Measurements from ENCODE around the gene ABLIM2. TPM values are rescaled to one million over a fixed set of nuclear protein-coding genes. Genes with fewer than 3 reads are reported as not detected.
A peak's percentile ranks its signal among the peaks of the same experiment; 100 is the strongest.

Gene ABLIM2
- total and polyA plus RNA-seq, 2 of the 8 experiments (the other 6 are each of a cell fraction or from before 2014, with no cell fraction given): 2.8 to 3.0 TPM

DNA sequence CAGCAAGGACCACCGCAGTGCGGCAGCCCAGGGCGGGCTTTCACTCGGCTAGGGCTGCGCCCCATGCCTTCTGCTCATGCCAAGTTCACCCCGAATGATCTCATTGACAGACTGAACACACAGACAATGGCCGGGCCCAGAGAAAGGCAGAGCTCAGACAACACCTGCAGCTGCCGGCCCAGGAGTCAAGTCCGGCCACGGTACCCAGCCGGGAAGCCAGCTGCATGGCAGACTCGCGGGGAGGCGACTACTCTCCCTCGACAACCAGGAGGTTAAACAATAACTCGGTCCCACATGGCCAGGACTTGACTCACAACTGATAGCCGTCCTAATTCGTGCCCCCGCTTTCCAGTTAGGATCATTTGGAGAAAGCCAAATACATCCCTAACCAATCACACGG, 50.4 kb downstream of the ABLIM2 start:
- no peak for DNase-seq (ENCODE audit: low read depth in 1 of 2, low spot score in 2 of 2)
- H3K4me3 ChIP-seq (ENCODE audit: extremely low read depth in 1 of 4, insufficient read depth in 2 of 4, low read depth in 3 of 4, low read length in 4 of 4): no peak overlapping the region
- H3K18ac ChIP-seq (ENCODE audit: extremely low read depth, low read length): no peak overlapping the region
- H4K91ac ChIP-seq (replicated peaks; ENCODE audit: insufficient read length, low read length): no peak overlapping the region
- H2BK120ac ChIP-seq (replicated peaks; ENCODE audit: low read depth, low read length): no peak overlapping the region
- 0 out of 4 replicates have a peak, but pooled peaks cover 0 to 4% of the 10 kb centered on the region in 2 experiments for H3K9me3 ChIP-seq (ENCODE audit: insufficient read depth in 2 of 2, low read depth in 1 of 2, low read length in 1 of 2)
- H2AFZ ChIP-seq (ENCODE audit: low read length): no peak overlapping the region
- no peaks in the 10 kb centered on the region for H4K20me1 ChIP-seq (replicated peaks in 1 of 2; ENCODE audit: control insufficient read depth in 1 of 2, insufficient read depth in 2 of 2, low read length in 2 of 2)
- no peak overlapping the region for H3K4ac ChIP-seq (replicated peaks; ENCODE audit: insufficient read length, low read depth, low read length)
- H3K14ac ChIP-seq (ENCODE audit: insufficient read length): no peak overlapping the region
- peak overlapping the region; percentile 32; the same call in 1 of the 2 replicates for H2AK5ac ChIP-seq (ENCODE audit: low read depth, low read length)
- no peak overlapping the region for H3K56ac ChIP-seq (replicated peaks; ENCODE audit: insufficient read length, low read depth, low read length)
- no peak overlapping the region for H3K9ac ChIP-seq (replicated peaks in 1 of 4; ENCODE audit: extremely low read depth in 1 of 4, low read depth in 3 of 4, low read length in 3 of 4)
- H3K4me1 ChIP-seq (replicated peaks in 1 of 4; ENCODE audit: control insufficient read depth in 3 of 4, insufficient read depth in 4 of 4, low read length in 3 of 4): peaks cover 18 to 46% (median 31%) of the 10 kb centered on the region in 4 experiments
- no peak overlapping the region for H2BK20ac ChIP-seq (ENCODE audit: low read length)
- no peak overlapping the region for H3K4me2 ChIP-seq (ENCODE audit: insufficient read depth in 1 of 2, low read depth in 2 of 2, low read length in 2 of 2)
- no peaks in the 10 kb centered on the region for H3K27me3 ChIP-seq (replicated peaks in 1 of 4; ENCODE audit: control insufficient read depth in 3 of 4, extremely low read depth in 1 of 4, insufficient read depth in 3 of 4, low read length in 3 of 4)
- peak overlapping the region; percentile 87; the same call in 1 of the 2 replicates for H2BK12ac ChIP-seq (ENCODE audit: low read depth, low read length)
- no peak for FAIRE-seq
- H4K8ac ChIP-seq (ENCODE audit: extremely low read depth, insufficient read depth, low read length): no peak overlapping the region
- no peak overlapping the region for H2BK15ac ChIP-seq (ENCODE audit: low read length)
- H3K23me2 ChIP-seq (ENCODE audit: low read depth, low read length): no peaks in the 10 kb centered on the region
- H3K27ac ChIP-seq (ENCODE audit: low read depth, low read length): no peak overlapping the region
- no peaks in the 10 kb centered on the region for H3K36me3 ChIP-seq (ENCODE audit: control insufficient read depth in 2 of 4, insufficient read depth in 4 of 4, low read length in 3 of 4)
- H3K23ac ChIP-seq (ENCODE audit: insufficient read length): no peak overlapping the region
- no peaks in the 10 kb centered on the region for H3K79me2 ChIP-seq (ENCODE audit: control insufficient read depth in 1 of 2, insufficient read depth in 2 of 2, low read length in 2 of 2)
- WGBS, 2 experiments (ENCODE audit: extremely low coverage in 1 of 2, insufficient coverage in 1 of 2, insufficient read length in 1 of 2, insufficient replicate concordance in 2 of 2, low coverage in 1 of 2, low lambda C conversion rate in 2 of 2, missing lambda C conversion rate in 1 of 2): 90% methylated on average over 20 of the region's 20 CpGs; no CpG with 5 or more reads in 1 of the 2 experiments
- ChIA-PET CTCF (ENCODE audit: partially characterized antibody) (interaction anchor here (1.1 to 3.3 kb wide), 6 partner anchors 23 to 81 kb away, joined by 3 to 22 read pairs (median 8); no protein-coding TSS in a partner anchor), POLR2A (ENCODE audit: partially characterized antibody) (interaction anchor here (1.7 kb wide), 1 partner anchor 10 kb away, joined by 4 read pairs; no protein-coding TSS in a partner anchor)
- no peaks in the 10 kb centered on the region for H3K79me1 ChIP-seq (ENCODE audit: low read depth, low read length)
- 0 out of 2 replicates have a peak overlapping the region, but pooled peaks have one; percentile 39 for H2BK5ac ChIP-seq (ENCODE audit: low read depth, low read length)
- H4K5ac ChIP-seq (ENCODE audit: insufficient read length, low read depth, low read length): no peak overlapping the region
- TF ChIP-seq HDAC6 (IDR thresholded peaks at IDR 0.05; ENCODE audit: low read depth, low read length) (no peak), BRCA1 (IDR thresholded peaks at IDR 0.05; ENCODE audit: low read depth, low read length) (no peak), SP2 (IDR thresholded peaks at IDR 0.05; ENCODE audit: low read length) (no peak), RFX5 (IDR thresholded peaks at IDR 0.05; ENCODE audit: borderline replicate concordance, low read depth, low read length) (no peak), HDAC2 (IDR thresholded peaks at IDR 0.05; ENCODE audit: borderline replicate concordance in 1 of 2, low read depth in 2 of 2, low read length in 2 of 2) (no peak), EZH2 (IDR thresholded peaks at IDR 0.05; ENCODE audit: low read depth, low read length, severe bottlenecking) (no peak), CBX8 (IDR thresholded peaks at IDR 0.05; ENCODE audit: borderline replicate concordance, low read depth, low read length) (no peak), NRF1 (IDR thresholded peaks at IDR 0.05; ENCODE audit: low read depth, low read length) (no peak), JUN (IDR thresholded peaks at IDR 0.05; ENCODE audit: low read depth, low read length) (no peak)

Measured in H1 (cell line).